Diencephalon (tissue), 1 donor: ENCODE results near the gene NPY1R. TPM values are rescaled to one million over a fixed set of nuclear protein-coding genes. Genes with fewer than 3 reads are reported as not detected.

Experiments
- total RNA-seq: library from RNA; depleted of rRNA; stranded (reverse); fragments of >200 nt; gene quantifications from one replicate; pipeline ENCODE4 v1.2.3, GENCODE V29; 2014

The NPY1R gene
- 19.8 TPM for total RNA-seq

GRCh38 chr4:163332526-163333406, at the start of gene NPY1R:
Gene NPY1R, minus strand, starts transcription at chr4:163332596. Its CDS starts 6,042 bp downstream, at chr4:163326554.

GRCh38 chr4:163343604-163344146, 11.3 kb upstream of the NPY1R start, which contains the start of gene NPY5R:
Gene NPY5R, plus strand, starts transcription at chr4:163343892. Its CDS starts 6,382 bp downstream, at chr4:163350274.

Other genes with a start within 250 kb of the NPY1R start
- gene NAF1, start 165.7 kb downstream of the NPY1R start, total RNA-seq, result 15.2 TPM
- gene NPY5R, start 11.3 kb upstream of the NPY1R start, total RNA-seq, result 11.3 TPM
- 0.46 TPM for gene TKTL2, start 141.2 kb upstream of the NPY1R start, total RNA-seq
- gene TMA16, start 162.1 kb upstream of the NPY1R start, total RNA-seq, result 21.2 TPM